HepG2 (cell line): ENCODE results near the gene LHPP. TPM values are rescaled to one million over a fixed set of nuclear protein-coding genes. Genes with fewer than 3 reads are reported as not detected.

Experiments
- ATAC-seq: fragments of 200-7000 bp; cut with Tn5 transposase; 3 replicates; pipeline ENCODE4 v1.9.1; 2020; ENCODE audit warnings: mild to moderate bottlenecking, moderate library complexity
- BruUV-seq: library from RNA; stranded (reverse); fragments of 400-500 nt; replicated peaks from 2 replicates; lab custom pipeline; 2021; lab: Mats Ljungman, UMichigan
- CTCF ChIA-PET: fragments of 300-600 bp; formaldehyde crosslinking; extraction: SDS; loops from one replicate; lab custom pipeline; 2021; ENCODE audit warnings: low total read pairs, inconsistent platforms, low intra/inter-chr PET ratio; lab: Yijun Ruan, JAX
- POLR2A ChIA-PET: fragments of 350-600 bp; sonication (Branson Sonifier 250); formaldehyde crosslinking; loops from one replicate; lab custom pipeline; 2020; ENCODE audit warnings: antibody characterized with exemption, inconsistent platforms; lab: Yijun Ruan, JAX
- DNase-seq: peaks from one replicate; pipeline ENCODE4 v3.0.0-alpha.2; 2015; ENCODE audit warnings: low spot score
- FAIRE-seq: peaks from 3 replicates; lab custom pipeline; 2011; peaks lifted over from hg19 to GRCh38; lab: Jason Lieb, UNC
- H2AFZ ChIP-seq: one replicate; pipeline ENCODE4 v1.6.1; 2011; ENCODE audit warnings: low read length, inconsistent platforms
- H3K27ac ChIP-seq: fragments of 300-600 bp; 3 replicates; pipeline ENCODE4 v1.8.0; 2011; ENCODE audit warnings: mixed run types, mild to moderate bottlenecking, mixed read lengths, low read length, inconsistent platforms; ENCODE audit not compliant: insufficient read depth; ENCODE audit errors: extremely low read length
- H3K27me3 ChIP-seq, 2 experiments: fragments of 200-600 bp in 1 of 2; 2 replicates in 1 of 2; 3 replicates in 1 of 2; pipeline versions ENCODE4 v1.6.0 to v1.8.0; 2011; ENCODE audit warnings: low read length in 2 of 2, mild to moderate bottlenecking in 2 of 2, moderate library complexity in 2 of 2, inconsistent platforms in 1 of 2; ENCODE audit not compliant: insufficient read depth in 2 of 2, control insufficient read depth in 1 of 2
- H3K36me3 ChIP-seq, 2 experiments: fragments of 200-600 bp in 1 of 2; replicated peaks in 1 of 2; 2 replicates in 1 of 2; 3 replicates in 1 of 2; pipeline versions ENCODE4 v1.5.1 to v1.8.0; 2011; ENCODE audit warnings: low read length in 2 of 2, inconsistent platforms in 1 of 2; ENCODE audit not compliant: insufficient read depth in 2 of 2, control insufficient read depth in 1 of 2
- H3K4me1 ChIP-seq: 2 replicates; pipeline ENCODE4 v1.5.1; 2012; ENCODE audit warnings: low read length, inconsistent platforms; ENCODE audit not compliant: insufficient read depth
- H3K4me2 ChIP-seq: 2 replicates; pipeline ENCODE4 v1.6.0; 2011; ENCODE audit warnings: low read depth, low read length, inconsistent platforms
- H3K4me3 ChIP-seq, 3 experiments: fragments of 200-600 bp in 1 of 3; sonication (generic), shearing (Covaris generic) in 1 of 3; replicated peaks in 1 of 3; 2 replicates each; pipeline ENCODE4 v1.5.1; 2011 to 2016; ENCODE audit warnings: low read length in 3 of 3, inconsistent platforms in 2 of 3, low read depth in 2 of 3, mild to moderate bottlenecking in 2 of 3, control low read depth in 1 of 3, mixed read lengths in 1 of 3; ENCODE audit not compliant: insufficient read depth in 1 of 3
- H3K79me2 ChIP-seq: one replicate; pipeline ENCODE4 v1.6.1; 2011; ENCODE audit warnings: low read length, inconsistent platforms; ENCODE audit not compliant: insufficient read depth
- H3K9ac ChIP-seq: 2 replicates; pipeline ENCODE4 v1.6.0; 2011; ENCODE audit warnings: mild to moderate bottlenecking, low read depth, low read length, inconsistent platforms; ENCODE audit not compliant: insufficient read depth
- H3K9me3 ChIP-seq: 2 replicates; pipeline ENCODE4 v1.5.1; 2012; ENCODE audit warnings: mild to moderate bottlenecking, low read length
- H4K20me1 ChIP-seq: 2 replicates; pipeline ENCODE4 v1.6.0; 2011; ENCODE audit warnings: inconsistent platforms, mild to moderate bottlenecking, low read length, moderate library complexity; ENCODE audit not compliant: insufficient read depth
- BCL3 ChIP-seq: sonication (generic); formaldehyde crosslinking; IDR thresholded peaks from 2 replicates; pipeline ENCODE4 v1.5.1; 2020; ENCODE audit warnings: mild to moderate bottlenecking, missing genetic modification reagents, moderate library complexity
- E2F2 ChIP-seq: sonication (generic); formaldehyde crosslinking; IDR thresholded peaks from 2 replicates; pipeline ENCODE4 v1.4.0; 2020; ENCODE audit warnings: missing genetic modification reagents, borderline replicate concordance
- JUN ChIP-seq: sonication (generic); formaldehyde crosslinking; IDR thresholded peaks from 2 replicates; pipeline ENCODE4 v1.4.0; 2020; ENCODE audit warnings: mild to moderate bottlenecking, missing genetic modification reagents
- KDM5A ChIP-seq: fragments of 200-600 bp; sonication (generic); IDR thresholded peaks from 2 replicates; pipeline ENCODE4 v1.7.0; 2018; ENCODE audit warnings: antibody characterized with exemption, mild to moderate bottlenecking, low read length, borderline replicate concordance
- MED1 ChIP-seq: sonication (generic); formaldehyde crosslinking; IDR thresholded peaks from 2 replicates; pipeline ENCODE4 v1.4.0; 2020; ENCODE audit warnings: missing genetic modification reagents
- NBN ChIP-seq: fragments of 450-650 bp; conservative IDR thresholded peaks from 2 replicates; pipeline ENCODE4 v1.6.1; 2017
- PCBP1 ChIP-seq: fragments of 200-400 bp; formaldehyde crosslinking; IDR thresholded peaks from 2 replicates; pipeline ENCODE4 v1.6.1; 2017; ENCODE audit warnings: mild to moderate bottlenecking, low read depth, low read length, borderline replicate concordance
- POGZ ChIP-seq: sonication (generic); formaldehyde crosslinking; IDR thresholded peaks from 2 replicates; pipeline ENCODE4 v1.4.0; 2020; ENCODE audit warnings: mild to moderate bottlenecking, missing genetic modification reagents
- RFXAP ChIP-seq: sonication (generic); formaldehyde crosslinking; IDR thresholded peaks from 2 replicates; pipeline ENCODE4 v1.4.0; 2020; ENCODE audit warnings: missing genetic modification reagents, borderline replicate concordance
- TCF12 ChIP-seq, 2 experiments: fragments of 450-650 bp in 1 of 2; sonication (generic) in 1 of 2; formaldehyde crosslinking in 1 of 2; IDR thresholded peaks; 2 replicates each; pipeline versions ENCODE4 v1.6.1 to v1.8.0; 2017 to 2022; ENCODE audit warnings: antibody characterized with exemption in 1 of 2, mild to moderate bottlenecking in 1 of 2, missing genetic modification reagents in 1 of 2, moderate library complexity in 1 of 2
- TEAD2 ChIP-seq: sonication (generic); formaldehyde crosslinking; IDR thresholded peaks from 2 replicates; pipeline ENCODE4 v1.9.0; 2021; ENCODE audit warnings: missing genetic modification reagents
- TFDP1 ChIP-seq: IDR thresholded peaks from 2 replicates; pipeline ENCODE4 v1.6.1; 2016; ENCODE audit warnings: missing compliant biosample characterization, missing genetic modification reagents, borderline replicate concordance
- TFDP2 ChIP-seq: sonication (generic); formaldehyde crosslinking; IDR thresholded peaks from 2 replicates; pipeline ENCODE4 v1.4.0; 2020; ENCODE audit warnings: missing genetic modification reagents
- ZNF251 ChIP-seq: sonication (generic); formaldehyde crosslinking; IDR thresholded peaks from 2 replicates; pipeline ENCODE4 v1.9.0; 2021; ENCODE audit warnings: mild to moderate bottlenecking, missing genetic modification reagents
- ZNF589 ChIP-seq: sonication (generic); formaldehyde crosslinking; conservative IDR thresholded peaks from 2 replicates; pipeline ENCODE4 v1.8.0; 2022; ENCODE audit warnings: mild to moderate bottlenecking, moderate library complexity, missing genetic modification reagents
- ZSCAN22 ChIP-seq: sonication (generic); formaldehyde crosslinking; IDR thresholded peaks from 2 replicates; pipeline ENCODE4 v1.4.0; 2020; ENCODE audit warnings: mild to moderate bottlenecking, missing genetic modification reagents
- WGBS: methylation state at CpG from one replicate; pipeline ENCODE4 v1.1.6; 2017; ENCODE audit warnings: low lambda C conversion rate; 5-methylcytosine and 5-hydroxymethylcytosine counted together
- in situ Hi-C: cut with HindIII; loops from 2 replicates; pipeline ENCODE4 v1.10.0; 2017; ENCODE audit warnings: low pct_unique_long_range_greater_than_20kb; ENCODE audit not compliant: extremely low pct_ligation_motif_present
- intact Hi-C: fragments of 100-400 bp; cut with micrococcal nuclease; formaldehyde crosslinking; loops from one replicate; pipeline ENCODE4 v1.10.0; 2022; ENCODE audit not compliant: unreplicated experiment
- polyA plus RNA-seq, 8 experiments: library from polyadenylated mRNA; depleted of rRNA in 3 of 8; stranded (reverse) in 7 of 8; unstranded in 1 of 8; fragments of >200 nt; fragmentation: Illumina TruSeq in 4 of 8; extraction: Trizol in 4 of 8; gene quantifications; 2 replicates each; pipeline versions ENCODE4 v1.2.1 to v1.2.3, GENCODE V29; 2011 to 2016; ENCODE audit warnings: low read depth in 4 of 8, missing spikeins in 1 of 8, mixed read lengths in 1 of 8; ENCODE audit not compliant: insufficient read depth in 1 of 8
- total RNA-seq, 5 experiments: library from RNA; depleted of rRNA; stranded (reverse); fragments of >200 nt; fragmentation: Illumina TruSeq; extraction: Trizol; gene quantifications; 2 replicates each; pipeline ENCODE4 v1.2.3, GENCODE V29; 2016; ENCODE audit warnings: low read depth in 1 of 5
- TF ChIP-seq, protein P1 (sequence below): sonication (generic); formaldehyde crosslinking; IDR thresholded peaks from 2 replicates; pipeline ENCODE4 v1.5.1; 2020; ENCODE audit warnings: mild to moderate bottlenecking, missing genetic modification reagents, borderline replicate concordance
- TF ChIP-seq, protein P2 (sequence below): sonication (generic); formaldehyde crosslinking; IDR thresholded peaks from 2 replicates; pipeline ENCODE4 v1.5.0; 2020; ENCODE audit warnings: mild to moderate bottlenecking, low read depth, missing genetic modification reagents, borderline replicate concordance
- TF ChIP-seq, protein P3 (sequence below): IDR thresholded peaks from 2 replicates; pipeline ENCODE4 v1.6.1; 2012; ENCODE audit warnings: inconsistent platforms

LHPP gene
- total and polyA plus RNA-seq, 2 of the 13 experiments (the other 11 are each of a cell fraction or from before 2014, with no cell fraction given): 5.2 to 13.1 TPM

- FAIRE-seq (no peak), ATAC-seq (no peak)
- in situ Hi-C loops: no loop called here
Measured at GRCh38 chr10:124498056-124498455, 36.4 kb downstream of the LHPP start.

More at GRCh38 chr10:124498056-124498455, 36.4 kb downstream of the LHPP start:
- intact Hi-C loops: no loop called here
- Histone ChIP-seq H3K4me2 (no peak overlapping the region), H2AFZ (no peak overlapping the region), H3K4me1 (peaks cover 14% of the 10 kb centered on the region), H4K20me1 (no peaks in the 10 kb centered on the region), H3K27ac (no peak overlapping the region), H3K36me3 (no peaks in the 10 kb centered on the region), H3K27me3 (no peaks in the 10 kb centered on the region), H3K79me2 (no peaks in the 10 kb centered on the region), H3K9ac (no peak overlapping the region), H3K4me3 (no peak overlapping the region), H3K9me3 (no peaks in the 10 kb centered on the region)
- ChIA-PET POLR2A (no interaction called here), CTCF (no interaction called here)
- BruUV-seq: no TSS peak
- 93% methylated on average over 8 of the region's 8 CpGs for WGBS
- DNase-seq: no peak
- TF ChIP-seq, protein P1, sequence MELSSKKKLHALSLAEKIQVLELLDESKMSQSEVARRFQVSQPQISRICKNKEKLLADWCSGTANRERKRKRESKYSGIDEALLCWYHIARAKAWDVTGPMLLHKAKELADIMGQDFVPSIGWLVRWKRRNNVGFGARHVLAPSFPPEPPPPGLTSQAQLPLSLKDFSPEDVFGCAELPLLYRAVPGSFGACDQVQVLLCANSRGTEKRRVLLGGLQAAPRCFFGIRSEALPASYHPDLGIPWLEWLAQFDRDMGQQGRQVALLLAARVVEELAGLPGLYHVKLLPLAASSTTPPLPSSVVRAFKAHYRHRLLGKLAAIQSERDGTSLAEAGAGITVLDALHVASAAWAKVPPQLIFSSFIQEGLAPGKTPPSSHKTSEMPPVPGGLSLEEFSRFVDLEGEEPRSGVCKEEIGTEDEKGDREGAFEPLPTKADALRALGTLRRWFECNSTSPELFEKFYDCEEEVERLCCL (CRISPR knock-in tag): no peak
- TF ChIP-seq PCBP1 (no peak), MED1 (CRISPR knock-in tag) (no peak), ZSCAN22 (CRISPR knock-in tag) (no peak), TEAD2 (CRISPR knock-in tag) (no peak), KDM5A (no peak), JUN (CRISPR knock-in tag) (no peak), E2F2 (CRISPR knock-in tag) (no peak), POGZ (no peak), BCL3 (no peak), TFDP1 (CRISPR knock-in tag) (no peak), ZNF251 (no peak), ZNF589 (CRISPR knock-in tag) (no peak), TFDP2 (CRISPR knock-in tag) (no peak), RFXAP (CRISPR knock-in tag) (no peak), NBN (no peak), TCF12 (IDR thresholded peaks at IDR 0.05) (no peak), TCF12 (CRISPR knock-in tag; IDR thresholded peaks at IDR 0.05) (no peak)
- TF ChIP-seq, protein P2, sequence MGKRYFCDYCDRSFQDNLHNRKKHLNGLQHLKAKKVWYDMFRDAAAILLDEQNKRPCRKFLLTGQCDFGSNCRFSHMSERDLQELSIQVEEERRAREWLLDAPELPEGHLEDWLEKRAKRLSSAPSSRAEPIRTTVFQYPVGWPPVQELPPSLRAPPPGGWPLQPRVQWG (CRISPR knock-in tag): no peak
- TF ChIP-seq, protein P3, sequence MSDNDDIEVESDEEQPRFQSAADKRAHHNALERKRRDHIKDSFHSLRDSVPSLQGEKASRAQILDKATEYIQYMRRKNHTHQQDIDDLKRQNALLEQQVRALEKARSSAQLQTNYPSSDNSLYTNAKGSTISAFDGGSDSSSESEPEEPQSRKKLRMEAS: no peak
